Fibroblast of mammary gland (primary cell): ENCODE measurements around the gene CXCL8.
A peak's percentile ranks its signal among the peaks of the same experiment; 100 is the strongest.

Source experiments
- DNase-seq: peaks from one replicate; pipeline ENCODE4 v3.0.0-alpha.2; 2010; ENCODE audit warnings: low read depth
- H3K4me3 ChIP-seq: 2 replicates; pipeline ENCODE4 v1.5.1; 2011; ENCODE audit warnings: low read depth, mild to moderate bottlenecking, low read length, moderate library complexity; ENCODE audit not compliant: control insufficient read depth
- CTCF ChIP-seq: conservative IDR thresholded peaks from 2 replicates; pipeline ENCODE4 v1.5.1; 2011; ENCODE audit warnings: low read depth, low read length, inconsistent platforms; ENCODE audit not compliant: control insufficient read depth, insufficient read depth

The CXCL8 gene

GRCh38 chr4:73730292-73730691, 10.1 kb upstream of the CXCL8 start:
- no peak for TF ChIP-seq CTCF
- no peak overlapping the region for H3K4me3 ChIP-seq
- DNase-seq = peak; percentile 89

GRCh38 chr4:73730867-73731266, 9.5 kb upstream of the CXCL8 start:
- DNase-seq = no peak
- no peak overlapping the region for H3K4me3 ChIP-seq
- no peak for TF ChIP-seq CTCF

- DNase-seq = no peak
- no peak for TF ChIP-seq CTCF
- H3K4me3 ChIP-seq = no peak overlapping the region
These were observed 8.3 kb upstream of the CXCL8 start for GRCh38 chr4:73731968-73732610.

- H3K4me3 ChIP-seq = no peak overlapping the region
- no peak for TF ChIP-seq CTCF
- no peak for DNase-seq
These were observed 7.5 kb upstream of the CXCL8 start for GRCh38 chr4:73732759-73733431.

- no peak overlapping the region for H3K4me3 ChIP-seq
- TF ChIP-seq CTCF = no peak
- DNase-seq = peak; percentile 63
These were observed 5.8 kb upstream of the CXCL8 start for GRCh38 chr4:73734530-73735001.

GRCh38 chr4:73735231-73735630, 5.1 kb upstream of the CXCL8 start:
- DNase-seq = peak; percentile 91
- TF ChIP-seq CTCF = no peak
- H3K4me3 ChIP-seq = no peak overlapping the region
